CD14-positive monocyte (primary cell): Measurements from ENCODE around the gene FARP1. TPM values are rescaled to one million over a fixed set of nuclear protein-coding genes. Genes with fewer than 3 reads are reported as not detected.

ENCODE experiments used
- DNase-seq, 3 donors: peaks; one replicate each; pipeline ENCODE4 v3.0.0-alpha.2; 2011 to 2022
- H2AFZ ChIP-seq: 2 replicates; pipeline ENCODE4 v1.6.0; 2012; ENCODE audit warnings: mild to moderate bottlenecking, low read depth, low read length, inconsistent platforms; ENCODE audit not compliant: insufficient read depth, poor library complexity, severe bottlenecking
- H3K27ac ChIP-seq, 2 donors: 1 replicate in 1 of 2; 2 replicates in 1 of 2; pipeline ENCODE4 v1.5.1; 2012 to 2013; ENCODE audit warnings: low read length in 2 of 2, control low read depth in 1 of 2, inconsistent platforms in 1 of 2, low read depth in 1 of 2, mild to moderate bottlenecking in 1 of 2
- H3K27me3 ChIP-seq, 2 donors: one replicate each; pipeline versions ENCODE4 v1.6.0 to v1.6.1; 2011 to 2013; ENCODE audit warnings: low read length in 2 of 2; ENCODE audit not compliant: control insufficient read depth in 2 of 2, insufficient read depth in 2 of 2
- H3K36me3 ChIP-seq, 2 donors: replicated peaks in 1 of 2; 1 replicate in 1 of 2; 2 replicates in 1 of 2; pipeline versions ENCODE4 v1.5.1 to v1.6.1; 2012 to 2013; ENCODE audit warnings: low read length in 2 of 2, control low read depth in 1 of 2, inconsistent platforms in 1 of 2, mild to moderate bottlenecking in 1 of 2; ENCODE audit not compliant: insufficient read depth in 2 of 2, control insufficient read depth in 1 of 2
- H3K4me1 ChIP-seq, 2 donors: 1 replicate in 1 of 2; 2 replicates in 1 of 2; pipeline versions ENCODE4 v1.5.1 to v1.6.1; 2012 to 2013; ENCODE audit warnings: low read length in 2 of 2, control low read depth in 1 of 2, inconsistent platforms in 1 of 2, mild to moderate bottlenecking in 1 of 2, moderate library complexity in 1 of 2; ENCODE audit not compliant: insufficient read depth in 2 of 2, control insufficient read depth in 1 of 2
- H3K4me2 ChIP-seq: replicated peaks from 2 replicates; pipeline ENCODE3; 2012; ENCODE audit warnings: low read length, moderate library complexity, mild to moderate bottlenecking; ENCODE audit not compliant: poor library complexity, severe bottlenecking; ENCODE audit errors: extremely low read depth
- H3K4me3 ChIP-seq, 3 experiments: fragments of 200-600 bp in 1 of 3; sonication (generic) in 1 of 3; replicated peaks in 1 of 3; 1 replicate in 2 of 3; 2 replicates in 1 of 3; pipeline ENCODE4 v1.5.1; 2011 to 2013; ENCODE audit warnings: low read length in 3 of 3, mild to moderate bottlenecking in 3 of 3, control low read depth in 2 of 3, low read depth in 2 of 3, inconsistent platforms in 1 of 3, moderate library complexity in 1 of 3
- H3K79me2 ChIP-seq: 2 replicates; pipeline ENCODE4 v1.6.0; 2012; ENCODE audit warnings: mild to moderate bottlenecking, control low read depth, inconsistent platforms, low read length, moderate library complexity; ENCODE audit not compliant: insufficient read depth
- H3K9ac ChIP-seq: 2 replicates; pipeline ENCODE4 v1.6.0; 2017; ENCODE audit warnings: low read length, mild to moderate bottlenecking; ENCODE audit not compliant: insufficient read depth, poor library complexity, severe bottlenecking
- H3K9me3 ChIP-seq, 2 donors: replicated peaks in 1 of 2; 1 replicate in 1 of 2; 2 replicates in 1 of 2; pipeline versions ENCODE4 v1.5.1 to v1.6.1; 2012 to 2013; ENCODE audit warnings: low read length in 2 of 2, control low read depth in 1 of 2; ENCODE audit not compliant: control insufficient read depth in 1 of 2, insufficient read depth in 1 of 2
- H4K20me1 ChIP-seq: 2 replicates; pipeline ENCODE4 v1.6.0; 2012; ENCODE audit warnings: mild to moderate bottlenecking, low read length, control low read depth, moderate library complexity; ENCODE audit not compliant: insufficient read depth
- H3K27ac Mint-ChIP-seq, 7 donors: one replicate each; pipeline ENCODE4 v1.8.0; 2020; ENCODE audit warnings: mild to moderate bottlenecking in 7 of 7, mixed read lengths in 7 of 7, moderate library complexity in 6 of 7, inconsistent platforms in 2 of 7
- H3K27me3 Mint-ChIP-seq, 3 donors: one replicate each; pipeline ENCODE4 v1.8.0; 2021 to 2022; ENCODE audit warnings: low read depth in 3 of 3, mild to moderate bottlenecking in 3 of 3, mixed read lengths in 3 of 3, moderate library complexity in 3 of 3, inconsistent platforms in 1 of 3
- H3K36me3 Mint-ChIP-seq, 2 donors: one replicate each; pipeline ENCODE4 v1.8.0; 2020; ENCODE audit warnings: mixed read lengths in 2 of 2, inconsistent platforms in 1 of 2, mild to moderate bottlenecking in 1 of 2
- H3K4me1 Mint-ChIP-seq: one replicate; pipeline ENCODE4 v1.8.0; 2020; ENCODE audit warnings: mild to moderate bottlenecking, mixed read lengths
- H3K4me3 Mint-ChIP-seq, 2 donors: one replicate each; pipeline ENCODE4 v1.8.0; 2020; ENCODE audit warnings: mild to moderate bottlenecking in 2 of 2, mixed read lengths in 2 of 2, moderate library complexity in 1 of 2
- H3K9me3 Mint-ChIP-seq, 7 donors: one replicate each; pipeline ENCODE4 v1.8.0; 2020 to 2022; ENCODE audit warnings: mixed read lengths in 7 of 7, mild to moderate bottlenecking in 6 of 7, moderate library complexity in 6 of 7, inconsistent platforms in 2 of 7
- CTCF ChIP-seq: fragments of 200-600 bp; IDR thresholded peaks from one replicate; pipeline ENCODE4 v1.8.0; 2022; ENCODE audit warnings: antibody characterized with exemption, mild to moderate bottlenecking
- WGBS: methylation state at CpG from one replicate; pipeline ENCODE4 v1.1.5; 2013; ENCODE audit warnings: missing lambda C conversion rate; ENCODE audit not compliant: insufficient coverage; 5-methylcytosine and 5-hydroxymethylcytosine counted together
- intact Hi-C, 2 donors: fragments of 100-400 bp; cut with micrococcal nuclease; formaldehyde crosslinking; loops; one replicate each; pipeline versions ENCODE4 v1.15.0 to v1.15.1; 2023
- polyA plus RNA-seq, 3 donors: library from polyadenylated mRNA; depleted of rRNA in 1 of 3; unstranded in 2 of 3; stranded (reverse) in 1 of 3; fragments of 300-500 nt in 2 of 3; fragments of >200 nt in 1 of 3; fragmentation: Illumina TruSeq in 2 of 3; gene quantifications; 1 replicate in 2 of 3; 2 replicates in 1 of 3; pipeline ENCODE4 v1.2.3, GENCODE V29; 2012 to 2021

Gene FARP1
- polyA plus RNA-seq, 3 donors = 0.01 to 0.16 (median 0.12) TPM

GRCh38 chr13:98474761-98475160 lies 331.9 kb downstream of the FARP1 start:
- Mint-ChIP-seq H3K9me3 (peaks cover 0 to 3% (median 0%) of the 10 kb centered on the region in 7 donors), H3K27me3 (peaks cover 0 to 3% (median 1%) of the 10 kb centered on the region in 3 donors), H3K27ac (peak overlapping the region in 5 of 7 donors; percentile 19 to 86 (median 61)), H3K36me3 (peaks cover 60 to 75% of the 10 kb centered on the region in 2 donors), H3K4me3 (no peak overlapping the region), H3K4me1 (peaks cover 34% of the 10 kb centered on the region)
- Histone ChIP-seq H3K4me3 (no peak overlapping the region), H4K20me1 (peaks cover 89% of the 10 kb centered on the region), H3K4me1 (peaks cover 20 to 23% of the 10 kb centered on the region in 2 donors), H3K9me3 (no peaks in the 10 kb centered on the region), H3K27ac (peak overlapping the region in 1 of 2 donors; percentile 56), H3K79me2 (peaks cover 25% of the 10 kb centered on the region), H3K9ac (no peak overlapping the region), H3K27me3 (no peaks in the 10 kb centered on the region), H2AFZ (no peak overlapping the region), H3K4me2 (no peak overlapping the region), H3K36me3 (peaks cover 46 to 54% of the 10 kb centered on the region in 2 donors)
- intact Hi-C loops = loop anchor here (5.0 to 10.0 kb wide), 2 partner anchors 48 to 90 kb away; no protein-coding TSS in a partner anchor
- DNase-seq = no peak
- TF ChIP-seq CTCF = no peak
- 97% methylated on average over 22 of the region's 24 CpGs for WGBS

GRCh38 chr13:98475522-98475921 lies 332.6 kb downstream of the FARP1 start:
- H3K4me1 Mint-ChIP-seq = peaks cover 34% of the 10 kb centered on the region
- Histone ChIP-seq H3K79me2 (peaks cover 27% of the 10 kb centered on the region), H3K4me3 (no peak overlapping the region), H3K36me3 (peaks cover 44 to 46% of the 10 kb centered on the region in 2 donors), H4K20me1 (peaks cover 87% of the 10 kb centered on the region), H3K4me1 (peaks cover 20 to 23% of the 10 kb centered on the region in 2 donors), H3K4me2 (no peak overlapping the region), H3K9ac (no peak overlapping the region), H3K27ac (peak overlapping the region in 1 of 2 donors; percentile 56), H2AFZ (no peak overlapping the region), H3K9me3 (no peaks in the 10 kb centered on the region), H3K27me3 (no peaks in the 10 kb centered on the region)
- H3K4me3 Mint-ChIP-seq = no peak overlapping the region
- H3K9me3 Mint-ChIP-seq = peaks cover 0 to 3% (median 0%) of the 10 kb centered on the region in 7 donors
- WGBS = 40% methylated on average over 11 of the region's 13 CpGs
- H3K27me3 Mint-ChIP-seq = peaks cover 0 to 3% (median 1%) of the 10 kb centered on the region in 3 donors
- peaks cover 58 to 72% of the 10 kb centered on the region in 2 donors for H3K36me3 Mint-ChIP-seq
- no peak for TF ChIP-seq CTCF
- peak overlapping the region in 5 of 7 donors; percentile 54 to 86 (median 83) for H3K27ac Mint-ChIP-seq
- intact Hi-C loops = loop anchor here (5.0 to 10.0 kb wide), 2 partner anchors 47 to 89 kb away; no protein-coding TSS in a partner anchor
- DNase-seq = peak; percentile 50 to 88 (median 76)
